ENCODE measurements around the gene KEL.

KEL gene

DNA sequence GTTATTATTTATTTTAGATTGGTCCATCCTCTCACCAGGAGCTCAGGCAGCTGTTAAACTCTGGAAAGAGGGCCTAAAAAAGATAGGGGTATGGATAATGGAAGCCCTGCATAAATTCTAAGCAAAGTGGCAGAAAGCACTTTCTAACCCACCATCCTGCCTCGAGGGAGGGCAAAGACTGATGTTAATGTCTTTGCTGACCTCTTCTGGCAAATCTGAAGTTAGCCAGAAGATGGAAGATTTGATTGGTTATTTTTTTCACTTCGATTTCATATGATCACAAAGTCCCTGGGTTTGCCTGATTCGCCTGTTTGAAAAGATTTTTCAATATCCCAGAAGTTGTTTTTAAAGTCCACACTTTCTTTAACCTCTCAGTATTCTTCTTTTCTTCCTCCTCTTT lies 39.9 kb upstream of the KEL start:
- DNase-seq (ENCODE audit: extremely low spot score) = no peak
- no peak for TF ChIP-seq TARDBP (IDR thresholded peaks at IDR 0.05)
- no peak for TF ChIP-seq FOXM1 (IDR thresholded peaks at IDR 0.05; ENCODE audit: borderline replicate concordance)
- no peak for TF ChIP-seq BHLHE40 (IDR thresholded peaks at IDR 0.05; ENCODE audit: borderline replicate concordance)
- no peak for TF ChIP-seq FOXK2 (IDR thresholded peaks at IDR 0.05)
- TF ChIP-seq NFRKB (IDR thresholded peaks at IDR 0.05) = no peak
- TF ChIP-seq CTBP1 (IDR thresholded peaks at IDR 0.05; ENCODE audit: borderline replicate concordance) = no peak
- TF ChIP-seq, protein P1, sequence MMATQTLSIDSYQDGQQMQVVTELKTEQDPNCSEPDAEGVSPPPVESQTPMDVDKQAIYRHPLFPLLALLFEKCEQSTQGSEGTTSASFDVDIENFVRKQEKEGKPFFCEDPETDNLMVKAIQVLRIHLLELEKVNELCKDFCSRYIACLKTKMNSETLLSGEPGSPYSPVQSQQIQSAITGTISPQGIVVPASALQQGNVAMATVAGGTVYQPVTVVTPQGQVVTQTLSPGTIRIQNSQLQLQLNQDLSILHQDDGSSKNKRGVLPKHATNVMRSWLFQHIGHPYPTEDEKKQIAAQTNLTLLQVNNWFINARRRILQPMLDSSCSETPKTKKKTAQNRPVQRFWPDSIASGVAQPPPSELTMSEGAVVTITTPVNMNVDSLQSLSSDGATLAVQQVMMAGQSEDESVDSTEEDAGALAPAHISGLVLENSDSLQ (IDR thresholded peaks at IDR 0.05) = no peak
- TF ChIP-seq LEF1 (IDR thresholded peaks at IDR 0.05; ENCODE audit: borderline replicate concordance) = no peak
- no peak for TF ChIP-seq ZNF384 (IDR thresholded peaks at IDR 0.05)
- TF ChIP-seq SUZ12 (IDR thresholded peaks at IDR 0.05) = no peak
- TF ChIP-seq SP1 (IDR thresholded peaks at IDR 0.05) = no peak
- no peak for TF ChIP-seq L3MBTL2 (conservative IDR thresholded peaks at IDR 0.05)
- TF ChIP-seq ELF4 (IDR thresholded peaks at IDR 0.05) = no peak
- no peak for TF ChIP-seq FOXA1 (IDR thresholded peaks at IDR 0.05)
- TF ChIP-seq ARNT (IDR thresholded peaks at IDR 0.05) = no peak
- ChIA-PET POLR2A (no interaction called here), CTCF (interaction anchor here (0.7 to 1.5 kb wide), 3 partner anchors 11 to 170 kb away, joined by 3 to 5 read pairs (median 4); no protein-coding TSS in a partner anchor)

DNA sequence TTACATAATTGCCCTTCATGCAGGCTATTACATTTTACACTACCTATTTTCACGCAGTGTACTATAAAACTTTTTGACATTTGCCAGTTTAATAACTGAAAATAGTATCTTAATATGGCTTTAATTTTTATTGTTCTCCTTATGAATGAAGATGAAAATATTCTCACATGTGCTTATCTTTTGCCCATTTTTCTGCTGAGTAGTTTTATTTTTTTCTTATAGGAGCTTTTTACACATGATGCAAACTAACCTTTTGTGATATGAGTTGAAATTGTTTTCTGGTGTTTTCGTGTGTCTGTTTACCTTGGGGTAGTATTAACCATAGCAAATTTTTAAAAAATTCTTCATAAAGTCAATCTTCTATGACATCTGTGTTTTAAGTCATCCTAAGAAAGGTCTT lies 38.5 kb upstream of the KEL start:
- DNase-seq (ENCODE audit: extremely low spot score) = no peak
- ChIA-PET POLR2A (no interaction called here), CTCF (interaction anchor here (1.9 kb wide), 1 partner anchor 214 kb away, joined by 7 read pairs; no protein-coding TSS in a partner anchor)
- no peak for TF ChIP-seq TARDBP (IDR thresholded peaks at IDR 0.05)
- TF ChIP-seq SUZ12 (IDR thresholded peaks at IDR 0.05) = no peak
- TF ChIP-seq ARNT (IDR thresholded peaks at IDR 0.05) = no peak
- TF ChIP-seq HDGF (IDR thresholded peaks at IDR 0.05; ENCODE audit: borderline replicate concordance) = no peak
- no peak for TF ChIP-seq LEF1 (IDR thresholded peaks at IDR 0.05; ENCODE audit: borderline replicate concordance)

DNA sequence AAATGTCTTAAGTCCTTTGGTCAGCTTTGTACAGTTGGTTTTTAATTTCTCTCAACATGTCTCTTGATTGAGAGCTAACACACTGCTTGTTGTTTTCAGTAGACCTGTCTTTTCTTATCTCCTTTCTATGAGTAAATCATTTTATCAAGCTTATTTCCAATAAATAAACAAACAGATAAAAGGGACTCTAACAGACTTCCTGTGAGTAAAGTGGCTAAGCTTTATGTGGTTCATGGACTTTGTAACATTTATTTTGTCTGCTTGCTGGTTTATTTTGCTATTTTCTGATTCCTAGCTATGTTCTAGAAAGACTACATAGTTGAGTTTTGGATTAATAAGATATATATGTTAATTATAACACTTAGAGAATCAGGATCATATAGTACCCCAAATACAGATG lies 37.6 kb upstream of the KEL start:
- TF ChIP-seq TARDBP (IDR thresholded peaks at IDR 0.05) = no peak
- TF ChIP-seq, protein P1 (IDR thresholded peaks at IDR 0.05) = no peak
- no peak for TF ChIP-seq FOXK2 (IDR thresholded peaks at IDR 0.05)
- TF ChIP-seq ARNT (IDR thresholded peaks at IDR 0.05) = no peak
- TF ChIP-seq ELF4 (IDR thresholded peaks at IDR 0.05) = no peak
- no peak for TF ChIP-seq CTBP1 (IDR thresholded peaks at IDR 0.05; ENCODE audit: borderline replicate concordance)
- no peak for TF ChIP-seq LEF1 (IDR thresholded peaks at IDR 0.05; ENCODE audit: borderline replicate concordance)
- TF ChIP-seq L3MBTL2 (conservative IDR thresholded peaks at IDR 0.05) = no peak
- no peak for TF ChIP-seq FOXA1 (IDR thresholded peaks at IDR 0.05)
- no peak for TF ChIP-seq ZNF384 (IDR thresholded peaks at IDR 0.05)
- TF ChIP-seq NFRKB (IDR thresholded peaks at IDR 0.05) = no peak
- TF ChIP-seq SUZ12 (IDR thresholded peaks at IDR 0.05) = no peak
- no peak for TF ChIP-seq BHLHE40 (IDR thresholded peaks at IDR 0.05; ENCODE audit: borderline replicate concordance)
- no peak for TF ChIP-seq FOXM1 (IDR thresholded peaks at IDR 0.05; ENCODE audit: borderline replicate concordance)
- no peak for TF ChIP-seq SP1 (IDR thresholded peaks at IDR 0.05)
- no peak for TF ChIP-seq HDGF (IDR thresholded peaks at IDR 0.05; ENCODE audit: borderline replicate concordance)
- ChIA-PET POLR2A (no interaction called here), CTCF (interaction anchor here (1.9 kb wide), 1 partner anchor 215 kb away, joined by 7 read pairs; no protein-coding TSS in a partner anchor)
- DNase-seq (ENCODE audit: extremely low spot score) = no peak

DNA sequence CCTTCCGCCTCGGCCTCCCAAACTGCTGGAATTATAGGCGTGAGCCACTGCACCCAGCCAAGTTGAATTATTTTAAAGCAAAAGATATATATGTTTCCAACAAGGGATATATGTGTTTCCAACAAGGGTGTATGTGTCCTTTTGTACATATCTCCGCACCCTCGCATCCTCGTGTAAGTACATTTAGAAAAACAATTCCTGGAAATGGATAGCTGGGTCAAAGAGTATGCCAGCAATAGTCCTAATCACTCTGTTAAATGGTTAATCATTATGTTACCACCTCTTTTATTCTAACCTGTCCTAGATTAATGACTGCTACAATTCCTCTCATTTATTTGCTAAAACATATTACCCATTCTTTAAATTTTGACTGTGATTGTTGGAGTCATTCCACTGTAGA lies 36.8 kb upstream of the KEL start:
- DNase-seq (ENCODE audit: extremely low spot score) = no peak
- POLR2A ChIA-PET = interaction anchor here (1.0 kb wide), 1 partner anchor 10 kb away, joined by 3 read pairs; no protein-coding TSS in a partner anchor
- CTCF ChIA-PET = no interaction called here
- TF ChIP-seq SP1 (IDR thresholded peaks at IDR 0.05) (no peak), TARDBP (IDR thresholded peaks at IDR 0.05) (no peak), ARNT (IDR thresholded peaks at IDR 0.05) (no peak), SUZ12 (IDR thresholded peaks at IDR 0.05) (no peak), L3MBTL2 (conservative IDR thresholded peaks at IDR 0.05) (no peak), ZNF384 (IDR thresholded peaks at IDR 0.05) (no peak), NFRKB (IDR thresholded peaks at IDR 0.05) (no peak), FOXA1 (IDR thresholded peaks at IDR 0.05) (no peak), HDGF (IDR thresholded peaks at IDR 0.05; ENCODE audit: borderline replicate concordance) (no peak), LEF1 (IDR thresholded peaks at IDR 0.05; ENCODE audit: borderline replicate concordance) (no peak), ELF4 (IDR thresholded peaks at IDR 0.05) (no peak), FOXK2 (IDR thresholded peaks at IDR 0.05) (no peak), FOXM1 (IDR thresholded peaks at IDR 0.05; ENCODE audit: borderline replicate concordance) (no peak), BHLHE40 (IDR thresholded peaks at IDR 0.05; ENCODE audit: borderline replicate concordance) (no peak)
- TF ChIP-seq, protein P1 (IDR thresholded peaks at IDR 0.05) = no peak

DNA sequence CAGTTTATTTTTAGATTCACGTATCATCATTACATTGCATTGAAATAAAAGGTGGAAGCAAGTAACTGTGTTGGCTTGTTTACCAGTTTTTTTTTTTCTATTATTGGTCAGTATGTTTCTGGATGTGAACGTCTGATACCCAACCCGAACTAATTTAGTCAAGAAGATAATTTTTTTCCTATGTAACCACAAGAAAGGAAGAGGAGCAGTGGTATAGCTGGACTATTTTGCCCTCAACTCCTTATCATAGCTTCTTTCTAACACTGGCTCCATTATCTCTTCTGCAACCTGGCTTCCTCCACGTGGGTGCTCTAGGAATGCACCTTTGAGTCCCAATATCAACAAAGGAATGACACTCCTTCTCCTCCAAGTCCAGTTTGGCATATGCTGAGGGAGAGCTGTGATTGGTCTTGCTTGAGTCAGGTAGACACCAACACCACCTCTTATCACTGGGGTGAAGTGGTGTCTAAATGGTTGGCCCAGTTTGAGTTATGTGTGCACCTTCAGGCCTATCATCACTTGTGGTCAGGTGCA lies 35.4 kb upstream of the KEL start:
- no peak for DNase-seq (ENCODE audit: extremely low spot score)
- TF ChIP-seq LEF1 (IDR thresholded peaks at IDR 0.05; ENCODE audit: borderline replicate concordance) (no peak), SP1 (IDR thresholded peaks at IDR 0.05) (no peak), FOXA1 (IDR thresholded peaks at IDR 0.05) (no peak), FOXM1 (IDR thresholded peaks at IDR 0.05; ENCODE audit: borderline replicate concordance) (no peak), ELF4 (IDR thresholded peaks at IDR 0.05) (no peak), HDGF (IDR thresholded peaks at IDR 0.05; ENCODE audit: borderline replicate concordance) (no peak), NFRKB (IDR thresholded peaks at IDR 0.05) (no peak), ARNT (IDR thresholded peaks at IDR 0.05) (no peak), L3MBTL2 (conservative IDR thresholded peaks at IDR 0.05) (no peak), TARDBP (IDR thresholded peaks at IDR 0.05) (no peak), ZNF384 (IDR thresholded peaks at IDR 0.05) (no peak), SUZ12 (IDR thresholded peaks at IDR 0.05) (no peak), BHLHE40 (IDR thresholded peaks at IDR 0.05; ENCODE audit: borderline replicate concordance) (no peak), CTBP1 (IDR thresholded peaks at IDR 0.05; ENCODE audit: borderline replicate concordance) (no peak), FOXK2 (IDR thresholded peaks at IDR 0.05) (no peak)
- ChIA-PET CTCF (no interaction called here), POLR2A (no interaction called here)
